Endothelial cell of umbilical vein (primary cell): ENCODE measurements around the gene RGS8.

Source experiments
- EZH2 ChIP-seq: IDR thresholded peaks from 2 replicates; pipeline ENCODE4 v1.6.1; 2012; ENCODE audit warnings: borderline replicate concordance, low read depth, mild to moderate bottlenecking, moderate library complexity, low read length, inconsistent platforms; ENCODE audit not compliant: severe bottlenecking
- MAX ChIP-seq: IDR thresholded peaks from 2 replicates; pipeline ENCODE4 v1.6.1; 2011; ENCODE audit not compliant: insufficient read depth, insufficient read length
- MYC ChIP-seq: IDR thresholded peaks from one replicate; pipeline ENCODE4 v1.6.1; 2011; ENCODE audit warnings: mild to moderate bottlenecking, low read depth, low read length

- no peak for TF ChIP-seq MAX
- TF ChIP-seq EZH2: no peak
- no peak for TF ChIP-seq MYC
Observed at GRCh38 chr1:182669266-182669665, 15.1 kb downstream of the RGS8 start.
